HG03460 (cell line): ENCODE data around the gene TCEA3.

Experiments
- ATAC-seq: cut with Tn5 transposase; IDR thresholded peaks from one replicate; pipeline ENCODE4 v1.9.1; 2021; ENCODE audit not compliant: unreplicated experiment

The TCEA3 gene

DNA sequence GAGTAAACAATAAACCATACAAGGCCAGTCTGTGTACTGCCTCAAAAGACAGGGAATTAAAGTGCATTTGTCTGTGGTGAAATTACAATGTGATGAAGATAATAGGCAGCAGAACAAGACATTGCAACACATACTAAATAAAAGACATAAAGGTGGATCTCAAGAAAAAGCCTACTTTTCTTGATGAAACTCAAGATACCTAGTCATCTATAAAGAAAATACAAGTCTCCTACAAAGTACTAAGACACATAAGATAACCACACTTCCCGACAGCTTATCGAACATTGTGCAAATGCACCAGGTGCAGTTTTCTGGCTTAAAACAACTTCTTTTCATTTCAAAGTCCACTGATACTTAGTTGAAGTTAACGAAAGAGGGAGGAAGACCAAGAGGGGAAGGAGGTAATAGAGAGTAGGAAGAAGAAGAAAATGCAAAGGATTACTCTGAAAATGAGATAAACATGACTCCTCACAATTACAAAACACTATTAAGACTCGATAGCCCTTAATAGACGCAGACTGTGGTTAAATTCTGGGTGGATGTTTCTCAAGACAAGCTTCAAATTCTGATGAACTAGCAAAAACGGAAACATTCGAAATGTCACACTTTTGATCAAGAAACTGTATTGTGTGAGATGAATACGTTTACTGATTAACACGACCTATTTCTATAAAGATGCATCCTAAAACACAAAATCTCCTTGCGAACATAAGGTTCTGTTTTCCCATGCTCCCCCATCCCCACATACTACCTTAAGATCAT is 82.4 kb downstream of the TCEA3 start:
- no peak for ATAC-seq

GRCh38 chr1:23339632-23340031 is 84.9 kb downstream of the TCEA3 start:
- no peak for ATAC-seq

- no peak for ATAC-seq
Observed at GRCh38 chr1:23337869-23338268, 86.7 kb downstream of the TCEA3 start.

DNA sequence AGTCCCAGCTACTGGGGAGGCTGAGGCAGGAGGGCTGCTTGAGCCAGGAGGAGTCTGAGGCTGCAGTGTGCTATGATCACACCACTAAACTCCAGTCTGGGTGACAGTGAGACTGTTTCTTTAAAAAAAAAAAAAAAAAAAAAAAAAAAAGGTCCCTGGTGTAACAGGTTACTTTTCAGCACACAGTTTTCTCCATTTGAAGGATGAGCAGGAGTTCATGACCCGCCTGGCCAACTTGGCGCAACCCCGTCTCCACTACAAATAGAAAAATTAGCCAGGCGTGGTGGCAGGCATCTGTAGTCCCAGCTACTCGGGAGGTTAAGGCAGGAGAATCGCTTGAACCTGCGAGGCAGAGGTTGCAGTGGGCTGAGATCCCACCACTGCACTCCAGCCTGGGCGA is 92.8 kb downstream of the TCEA3 start:
- ATAC-seq, result no peak
